Skeletal muscle satellite cell (primary cell): ENCODE results near the gene HNRNPL. TPM values are rescaled to one million over a fixed set of nuclear protein-coding genes. Genes with fewer than 3 reads are reported as not detected.
"Not testable (repeated sequence)": the region's sequence is repeated elsewhere in the genome, so short reads cannot be mapped to it uniquely, and the experiment has no call there.

Experiments used
- H3K27me3 ChIP-seq: 2 replicates; pipeline ENCODE4 v1.7.0; 2013; ENCODE audit warnings: low read length; ENCODE audit not compliant: control insufficient read depth, insufficient read depth
- H3K36me3 ChIP-seq: 2 replicates; pipeline ENCODE4 v1.7.0; 2013; ENCODE audit warnings: mild to moderate bottlenecking, control low read depth, low read length; ENCODE audit not compliant: insufficient read depth
- H3K4me1 ChIP-seq: 2 replicates; pipeline ENCODE4 v1.7.0; 2013; ENCODE audit warnings: low read length; ENCODE audit not compliant: control insufficient read depth, insufficient read depth
- H3K4me2 ChIP-seq: 2 replicates; pipeline ENCODE4 v1.7.0; 2013; ENCODE audit warnings: mild to moderate bottlenecking, low read length
- H3K4me3 ChIP-seq: 2 replicates; pipeline ENCODE4 v1.7.0; 2013; ENCODE audit warnings: low read length
- H3K9ac ChIP-seq: 2 replicates; pipeline ENCODE4 v1.7.0; 2013; ENCODE audit warnings: mild to moderate bottlenecking, low read depth, low read length, moderate library complexity
- H3K9me3 ChIP-seq: replicated peaks from 2 replicates; pipeline ENCODE4 v1.7.0; 2013; ENCODE audit warnings: mild to moderate bottlenecking, control low read depth, low read length
- small RNA-seq: library from RNA; depleted of rRNA; stranded (forward); fragments of <200 nt; gene quantifications from one replicate; pipeline ENCODE3, GENCODE V24; 2012

The HNRNPL gene

DNA sequence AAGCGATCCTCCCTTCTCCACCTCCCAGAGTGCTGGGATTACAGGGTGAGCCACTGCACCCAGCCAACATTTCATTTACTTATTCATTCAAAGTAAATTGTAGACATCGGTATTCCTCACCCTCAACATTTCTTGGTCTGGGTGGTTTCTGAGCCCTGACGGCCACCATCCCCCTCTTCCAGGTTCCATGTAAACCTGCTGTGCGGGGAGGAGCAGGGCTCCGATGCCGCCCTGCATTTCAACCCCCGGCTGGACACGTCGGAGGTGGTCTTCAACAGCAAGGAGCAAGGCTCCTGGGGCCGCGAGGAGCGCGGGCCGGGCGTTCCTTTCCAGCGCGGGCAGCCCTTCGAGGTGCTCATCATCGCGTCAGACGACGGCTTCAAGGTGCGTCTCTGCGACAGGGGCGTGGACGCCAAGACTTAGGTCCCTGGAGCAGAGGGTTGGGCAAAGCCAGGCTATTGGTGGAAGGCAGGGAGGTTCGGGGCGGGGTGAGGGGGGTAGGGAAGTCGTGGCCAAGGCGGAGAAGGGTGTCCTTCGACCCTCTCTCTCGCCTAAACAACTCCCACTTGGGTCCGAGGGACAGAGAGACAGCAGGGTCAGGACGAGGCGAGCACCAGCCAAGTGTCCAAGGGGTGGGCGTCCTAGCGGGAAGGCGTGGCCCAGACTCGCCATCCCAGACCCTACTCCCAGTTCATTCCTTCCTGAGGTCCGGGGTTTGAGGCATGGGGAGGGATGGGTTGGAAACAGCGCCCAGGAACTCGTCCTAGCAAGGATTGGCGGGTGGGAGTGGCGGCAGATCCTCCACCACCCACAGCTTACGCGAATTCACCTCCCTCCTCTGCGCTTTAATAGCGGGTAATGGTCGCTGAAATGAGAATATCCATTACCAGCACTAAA is 59.0 kb downstream of the HNRNPL start:
- not testable (repeated sequence) for H3K4me1 ChIP-seq, H3K4me3 ChIP-seq, H3K27me3 ChIP-seq, H3K36me3 ChIP-seq, H3K9me3 ChIP-seq, H3K9ac ChIP-seq
- peak overlapping the region; percentile 59 for H3K4me2 ChIP-seq

- H3K27me3 ChIP-seq: no peaks in the 10 kb centered on the region
These were observed 61.1 kb downstream of the HNRNPL start, which contains the start of gene LGALS7B for GRCh38 chr19:38788478-38789243. Gene LGALS7B, plus strand, starts transcription at chr19:38789200. Its CDS starts 27 bp downstream, at chr19:38789227.

DNA sequence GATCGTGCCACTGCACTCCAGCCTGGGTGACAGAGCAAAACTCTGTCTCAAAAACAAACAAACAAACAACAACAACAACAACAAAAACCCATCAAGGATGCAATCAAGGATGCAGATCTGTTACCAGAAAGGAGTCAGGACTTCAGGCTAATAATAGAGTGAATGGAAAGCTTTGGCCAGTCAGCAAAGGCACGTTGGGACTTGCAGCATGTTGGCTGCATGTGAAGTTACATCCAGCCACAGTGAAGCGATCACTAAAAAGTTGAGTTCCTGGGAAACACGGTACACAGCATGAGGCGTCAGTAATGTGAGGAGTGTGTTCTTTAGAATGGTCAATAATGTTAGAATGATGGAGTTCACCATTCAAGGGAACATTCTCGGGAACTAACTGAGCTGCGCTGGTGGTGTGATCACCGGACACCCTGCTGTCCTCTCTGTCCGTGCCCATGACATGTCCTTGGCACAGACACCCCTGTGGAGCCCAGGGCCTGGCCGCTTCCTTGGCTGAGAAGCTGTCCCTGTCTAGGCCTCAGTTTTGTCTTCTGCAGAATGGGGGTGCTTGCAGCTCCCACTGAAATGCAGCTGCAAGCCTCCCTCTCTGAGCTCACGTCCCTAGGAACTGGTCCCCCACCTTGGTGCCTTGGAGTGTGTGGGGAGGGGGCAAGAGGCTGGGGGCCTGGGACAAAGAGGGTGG is 63.1 kb downstream of the HNRNPL start:
- H3K9me3 ChIP-seq: no peaks in the 10 kb centered on the region
- no peaks in the 10 kb centered on the region for H3K36me3 ChIP-seq
- H3K4me2 ChIP-seq: no peak overlapping the region
- peaks cover 1% of the 10 kb centered on the region for H3K27me3 ChIP-seq
- H3K4me3 ChIP-seq: no peak overlapping the region
- no peaks in the 10 kb centered on the region for H3K4me1 ChIP-seq
- H3K9ac ChIP-seq: no peak overlapping the region

More at GRCh38 chr19:38788478-38789243, 61.1 kb downstream of the HNRNPL start, which contains the start of gene LGALS7B:
- H3K4me2 ChIP-seq: no peak within 1 kb of the TSS
- peaks cover 9% of the 10 kb centered on the region for H3K4me1 ChIP-seq
- no peaks in the 10 kb centered on the region for H3K36me3 ChIP-seq
- H3K9me3 ChIP-seq: no peaks in the 10 kb centered on the region
- H3K4me3 ChIP-seq: no peak within 1 kb of the TSS
- H3K9ac ChIP-seq: no peak within 1 kb of the TSS

Small RNA genes within 50 kb of the gene (small RNA-seq; reads per million reads assigned to genes)
- not detected for gene RNU6-140P
